HCT116 (cell line): ENCODE data around the gene RIN3.
"Not testable (repeated sequence)": the region's sequence is repeated elsewhere in the genome, so short reads cannot be mapped to it uniquely, and the experiment has no call there.

Experiments
- CEBPB ChIP-seq: IDR thresholded peaks from 2 replicates; pipeline ENCODE4 v1.6.1; 2012; ENCODE audit warnings: low read depth
- EGR1 ChIP-seq: IDR thresholded peaks from 2 replicates; pipeline ENCODE4 v1.6.1; 2012; ENCODE audit warnings: low read depth
- EZH2 ChIP-seq: fragments of 200-600 bp; sonication (generic); IDR thresholded peaks from 2 replicates; pipeline ENCODE4 v1.6.1; 2017; ENCODE audit warnings: antibody characterized with exemption, mixed run types
- EZH2phosphoT487 ChIP-seq: fragments of 200-600 bp; IDR thresholded peaks from 2 replicates; pipeline ENCODE4 v1.6.1; 2018; ENCODE audit warnings: antibody characterized with exemption, borderline replicate concordance
- POLR2A ChIP-seq: IDR thresholded peaks from 2 replicates; pipeline ENCODE4 v1.7.0; 2011; ENCODE audit warnings: borderline replicate concordance; ENCODE audit not compliant: insufficient read depth, insufficient read length; ENCODE audit errors: extremely low read depth
- RAD21 ChIP-seq: IDR thresholded peaks from 2 replicates; pipeline ENCODE4 v1.6.1; 2012; ENCODE audit warnings: low read depth, mild to moderate bottlenecking
- SRF ChIP-seq: IDR thresholded peaks from 2 replicates; pipeline ENCODE4 v1.6.1; 2012; ENCODE audit warnings: low read depth
- YY1 ChIP-seq: IDR thresholded peaks from 2 replicates; pipeline ENCODE4 v1.6.1; 2011; ENCODE audit warnings: low read length, low read depth, moderate library complexity, mild to moderate bottlenecking; ENCODE audit not compliant: insufficient replicate concordance; ENCODE audit errors: extremely low read depth
- ZNF274 ChIP-seq: fragments of 200-500 bp; sonication (Bioruptor generic); IDR thresholded peaks from 2 replicates; pipeline ENCODE4 v1.6.1; 2014; ENCODE audit warnings: mild to moderate bottlenecking, low read depth, low read length, inconsistent platforms
- TF ChIP-seq, protein P1 (sequence below): IDR thresholded peaks from 2 replicates; pipeline ENCODE4 v1.6.1; 2012
- TF ChIP-seq, protein P2 (sequence below), 3 experiments: fragments of 200-600 bp in 1 of 3; sonication (generic) in 1 of 3; IDR thresholded peaks in 2 of 3; conservative IDR thresholded peaks in 1 of 3; 2 replicates each; pipeline ENCODE4 v1.5.1; 2012 to 2017; ENCODE audit warnings: low read depth in 2 of 3, low read length in 2 of 3, antibody characterized with exemption in 1 of 3, borderline replicate concordance in 1 of 3, control low read depth in 1 of 3, mild to moderate bottlenecking in 1 of 3, mixed read lengths in 1 of 3, mixed run types in 1 of 3, moderate library complexity in 1 of 3; ENCODE audit not compliant: insufficient read depth in 1 of 3
- TF ChIP-seq, protein P3 (sequence below): IDR thresholded peaks from 2 replicates; pipeline ENCODE4 v1.6.1; 2012
- TF ChIP-seq, protein P4 (sequence below): IDR thresholded peaks from 2 replicates; pipeline ENCODE4 v1.6.1; 2012; ENCODE audit warnings: low read depth

DNA sequence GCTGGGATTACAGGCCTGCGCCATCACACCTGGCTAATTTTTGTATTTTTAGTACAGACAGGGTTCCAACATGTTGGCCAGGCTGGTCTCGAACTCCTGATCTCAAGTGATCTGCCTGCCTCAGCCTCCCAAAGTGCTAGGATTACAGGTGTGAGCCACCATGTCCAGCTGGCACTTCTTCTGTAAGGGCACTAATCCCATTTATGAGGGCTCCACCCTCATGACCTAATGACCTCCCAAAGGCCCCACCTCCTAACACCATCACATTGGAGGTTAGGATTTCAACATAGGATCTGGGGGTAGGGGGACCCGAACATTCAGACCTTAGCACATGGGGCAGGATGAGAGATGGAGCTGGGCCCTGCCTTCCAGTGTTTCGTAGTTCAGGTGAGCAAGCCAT lies 166.7 kb downstream of the RIN3 start:
- TF ChIP-seq, protein P1, sequence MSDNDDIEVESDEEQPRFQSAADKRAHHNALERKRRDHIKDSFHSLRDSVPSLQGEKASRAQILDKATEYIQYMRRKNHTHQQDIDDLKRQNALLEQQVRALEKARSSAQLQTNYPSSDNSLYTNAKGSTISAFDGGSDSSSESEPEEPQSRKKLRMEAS = not testable (repeated sequence)
- TF ChIP-seq EZH2, ZNF274, CEBPB, EZH2phosphoT487, RAD21, POLR2A, SRF, YY1, EGR1: not testable (repeated sequence)
- TF ChIP-seq, protein P2, sequence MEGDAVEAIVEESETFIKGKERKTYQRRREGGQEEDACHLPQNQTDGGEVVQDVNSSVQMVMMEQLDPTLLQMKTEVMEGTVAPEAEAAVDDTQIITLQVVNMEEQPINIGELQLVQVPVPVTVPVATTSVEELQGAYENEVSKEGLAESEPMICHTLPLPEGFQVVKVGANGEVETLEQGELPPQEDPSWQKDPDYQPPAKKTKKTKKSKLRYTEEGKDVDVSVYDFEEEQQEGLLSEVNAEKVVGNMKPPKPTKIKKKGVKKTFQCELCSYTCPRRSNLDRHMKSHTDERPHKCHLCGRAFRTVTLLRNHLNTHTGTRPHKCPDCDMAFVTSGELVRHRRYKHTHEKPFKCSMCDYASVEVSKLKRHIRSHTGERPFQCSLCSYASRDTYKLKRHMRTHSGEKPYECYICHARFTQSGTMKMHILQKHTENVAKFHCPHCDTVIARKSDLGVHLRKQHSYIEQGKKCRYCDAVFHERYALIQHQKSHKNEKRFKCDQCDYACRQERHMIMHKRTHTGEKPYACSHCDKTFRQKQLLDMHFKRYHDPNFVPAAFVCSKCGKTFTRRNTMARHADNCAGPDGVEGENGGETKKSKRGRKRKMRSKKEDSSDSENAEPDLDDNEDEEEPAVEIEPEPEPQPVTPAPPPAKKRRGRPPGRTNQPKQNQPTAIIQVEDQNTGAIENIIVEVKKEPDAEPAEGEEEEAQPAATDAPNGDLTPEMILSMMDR (IDR thresholded peaks at IDR 0.05 in 2 of 3, conservative IDR thresholded peaks at IDR 0.05 in 1 of 3; ENCODE audit: borderline replicate concordance in 1 of 3, insufficient read depth in 1 of 3, low read depth in 2 of 3, low read length in 2 of 3) = not testable (repeated sequence)
- TF ChIP-seq, protein P3, sequence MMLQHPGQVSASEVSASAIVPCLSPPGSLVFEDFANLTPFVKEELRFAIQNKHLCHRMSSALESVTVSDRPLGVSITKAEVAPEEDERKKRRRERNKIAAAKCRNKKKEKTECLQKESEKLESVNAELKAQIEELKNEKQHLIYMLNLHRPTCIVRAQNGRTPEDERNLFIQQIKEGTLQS = not testable (repeated sequence)
- TF ChIP-seq, protein P4, sequence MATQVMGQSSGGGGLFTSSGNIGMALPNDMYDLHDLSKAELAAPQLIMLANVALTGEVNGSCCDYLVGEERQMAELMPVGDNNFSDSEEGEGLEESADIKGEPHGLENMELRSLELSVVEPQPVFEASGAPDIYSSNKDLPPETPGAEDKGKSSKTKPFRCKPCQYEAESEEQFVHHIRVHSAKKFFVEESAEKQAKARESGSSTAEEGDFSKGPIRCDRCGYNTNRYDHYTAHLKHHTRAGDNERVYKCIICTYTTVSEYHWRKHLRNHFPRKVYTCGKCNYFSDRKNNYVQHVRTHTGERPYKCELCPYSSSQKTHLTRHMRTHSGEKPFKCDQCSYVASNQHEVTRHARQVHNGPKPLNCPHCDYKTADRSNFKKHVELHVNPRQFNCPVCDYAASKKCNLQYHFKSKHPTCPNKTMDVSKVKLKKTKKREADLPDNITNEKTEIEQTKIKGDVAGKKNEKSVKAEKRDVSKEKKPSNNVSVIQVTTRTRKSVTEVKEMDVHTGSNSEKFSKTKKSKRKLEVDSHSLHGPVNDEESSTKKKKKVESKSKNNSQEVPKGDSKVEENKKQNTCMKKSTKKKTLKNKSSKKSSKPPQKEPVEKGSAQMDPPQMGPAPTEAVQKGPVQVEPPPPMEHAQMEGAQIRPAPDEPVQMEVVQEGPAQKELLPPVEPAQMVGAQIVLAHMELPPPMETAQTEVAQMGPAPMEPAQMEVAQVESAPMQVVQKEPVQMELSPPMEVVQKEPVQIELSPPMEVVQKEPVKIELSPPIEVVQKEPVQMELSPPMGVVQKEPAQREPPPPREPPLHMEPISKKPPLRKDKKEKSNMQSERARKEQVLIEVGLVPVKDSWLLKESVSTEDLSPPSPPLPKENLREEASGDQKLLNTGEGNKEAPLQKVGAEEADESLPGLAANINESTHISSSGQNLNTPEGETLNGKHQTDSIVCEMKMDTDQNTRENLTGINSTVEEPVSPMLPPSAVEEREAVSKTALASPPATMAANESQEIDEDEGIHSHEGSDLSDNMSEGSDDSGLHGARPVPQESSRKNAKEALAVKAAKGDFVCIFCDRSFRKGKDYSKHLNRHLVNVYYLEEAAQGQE = not testable (repeated sequence)
